Retina (tissue), 1 donor: Measurements from ENCODE around the gene DDX20.

Experiments used
- DNase-seq: peaks from one replicate; pipeline ENCODE4 v3.0.0-alpha.2; 2016

DDX20 gene

GRCh38 chr1:111755331-111756123 lies at the start of gene DDX20:
Gene DDX20 (plus strand): TSS chr1:111755901. CDS start chr1:111755925, 24 bp downstream.
- DNase-seq, result peak; percentile 100

- no peak for DNase-seq
Observed at GRCh38 chr1:111706921-111707320, 48.8 kb upstream of the DDX20 start.

GRCh38 chr1:111707906-111708305 lies 47.8 kb upstream of the DDX20 start:
- no peak for DNase-seq

- no peak for DNase-seq
Observed at GRCh38 chr1:111709986-111710385, 45.7 kb upstream of the DDX20 start.

- DNase-seq, result no peak
Observed at GRCh38 chr1:111716333-111716732, 39.4 kb upstream of the DDX20 start.

GRCh38 chr1:111717450-111717849 lies 38.3 kb upstream of the DDX20 start:
- DNase-seq, result no peak

- no peak for DNase-seq
Observed at GRCh38 chr1:111719135-111719534, 36.6 kb upstream of the DDX20 start.

- no peak for DNase-seq
Observed at GRCh38 chr1:111719674-111720132, 36.0 kb upstream of the DDX20 start.

- DNase-seq, result no peak
Observed at GRCh38 chr1:111720274-111720976, 35.3 kb upstream of the DDX20 start.

GRCh38 chr1:111720977-111721786 lies 34.5 kb upstream of the DDX20 start:
- DNase-seq, result no peak

GRCh38 chr1:111723091-111723806 lies 32.5 kb upstream of the DDX20 start:
- DNase-seq, result no peak

- DNase-seq, result no peak
Observed at GRCh38 chr1:111723871-111724270, 31.8 kb upstream of the DDX20 start.

- DNase-seq, result peak; percentile 82
Observed at GRCh38 chr1:111725192-111725591, 30.5 kb upstream of the DDX20 start.

- no peak for DNase-seq
Observed at GRCh38 chr1:111727056-111727455, 28.6 kb upstream of the DDX20 start.

- DNase-seq, result peak; percentile 43
Observed at GRCh38 chr1:111729271-111729921, 26.3 kb upstream of the DDX20 start.

- no peak for DNase-seq
Observed at GRCh38 chr1:111729946-111730681, 25.6 kb upstream of the DDX20 start.

- peak; percentile 0 for DNase-seq
Observed at GRCh38 chr1:111730706-111731105, 25.0 kb upstream of the DDX20 start.

GRCh38 chr1:111731956-111732355 lies 23.7 kb upstream of the DDX20 start:
- DNase-seq, result no peak

GRCh38 chr1:111732718-111733117 lies 23.0 kb upstream of the DDX20 start:
- no peak for DNase-seq

GRCh38 chr1:111733183-111733991 lies 22.3 kb upstream of the DDX20 start:
- DNase-seq, result no peak

GRCh38 chr1:111733992-111734341 lies 21.7 kb upstream of the DDX20 start:
- DNase-seq, result no peak
